H1 (cell line): ENCODE data around the gene TMEM203. TPM values are rescaled to one million over a fixed set of nuclear protein-coding genes. Genes with fewer than 3 reads are reported as not detected.

Experiments
- CTCF ChIA-PET: fragments of 300-600 bp; sonication (Branson Sonifier 250); formaldehyde crosslinking; loops from one replicate; lab custom pipeline; 2021; ENCODE audit not compliant: partially characterized antibody; lab: Charles Lee
- POLR2A ChIA-PET: fragments of 300-600 bp; sonication (Branson Sonifier 250); formaldehyde crosslinking; loops from one replicate; lab custom pipeline; 2021; ENCODE audit warnings: inconsistent platforms; ENCODE audit not compliant: partially characterized antibody; lab: Charles Lee
- DNase-seq, 2 experiments: peaks; one replicate each; pipeline versions ENCODE4 v3.0.0 to v3.0.0-alpha.2; 2010 to 2022; ENCODE audit warnings: low spot score in 2 of 2, low read depth in 1 of 2, mixed read lengths in 1 of 2
- FAIRE-seq: peaks from 2 replicates; lab custom pipeline; 2011; peaks lifted over from hg19 to GRCh38; lab: Jason Lieb, UNC
- H2AFZ ChIP-seq: 2 replicates; pipeline ENCODE4 v1.8.1; 2012; ENCODE audit warnings: low read length, inconsistent platforms
- H2AK5ac ChIP-seq: 2 replicates; pipeline ENCODE4 v1.6.1; 2013; ENCODE audit warnings: low read depth, low read length
- H2BK120ac ChIP-seq: replicated peaks from 2 replicates; pipeline ENCODE3; 2013; ENCODE audit warnings: low read depth, low read length, inconsistent platforms
- H2BK12ac ChIP-seq: 2 replicates; pipeline ENCODE4 v1.6.1; 2013; ENCODE audit warnings: low read depth, low read length
- H2BK15ac ChIP-seq: 2 replicates; pipeline ENCODE4 v1.6.1; 2013; ENCODE audit warnings: low read length
- H2BK20ac ChIP-seq: 2 replicates; pipeline ENCODE4 v1.6.1; 2013; ENCODE audit warnings: low read length
- H2BK5ac ChIP-seq: 2 replicates; pipeline ENCODE4 v1.6.1; 2013; ENCODE audit warnings: low read depth, low read length
- H3K14ac ChIP-seq: 2 replicates; pipeline ENCODE4 v1.6.1; 2013; ENCODE audit warnings: inconsistent platforms; ENCODE audit not compliant: insufficient read length
- H3K18ac ChIP-seq: 2 replicates; pipeline ENCODE4 v1.6.1; 2013; ENCODE audit warnings: low read length; ENCODE audit errors: extremely low read depth
- H3K23ac ChIP-seq: 2 replicates; pipeline ENCODE4 v1.6.1; 2013; ENCODE audit warnings: inconsistent platforms; ENCODE audit not compliant: insufficient read length
- H3K23me2 ChIP-seq: 2 replicates; pipeline ENCODE4 v1.6.1; 2013; ENCODE audit warnings: low read depth, low read length
- H3K27ac ChIP-seq: 2 replicates; pipeline ENCODE4 v1.6.1; 2011; ENCODE audit warnings: low read depth, low read length, inconsistent platforms
- H3K27me3 ChIP-seq, 4 experiments: replicated peaks in 1 of 4; 1 replicate in 1 of 4; 2 replicates in 3 of 4; pipeline versions ENCODE4 v1.6.1 to v1.8.1; 2011 to 2013; ENCODE audit warnings: low read length in 3 of 4, mild to moderate bottlenecking in 3 of 4, inconsistent platforms in 2 of 4, mixed read lengths in 2 of 4, moderate library complexity in 1 of 4; ENCODE audit not compliant: control insufficient read depth in 3 of 4, insufficient read depth in 3 of 4; ENCODE audit errors: extremely low read depth in 1 of 4
- H3K36me3 ChIP-seq, 4 experiments: 2 replicates each; pipeline versions ENCODE4 v1.6.1 to v1.8.1; 2011 to 2013; ENCODE audit warnings: mild to moderate bottlenecking in 4 of 4, low read length in 3 of 4, moderate library complexity in 2 of 4, control low read depth in 1 of 4, inconsistent platforms in 1 of 4; ENCODE audit not compliant: insufficient read depth in 4 of 4, control insufficient read depth in 2 of 4
- H3K4ac ChIP-seq: replicated peaks from 2 replicates; pipeline ENCODE3; 2013; ENCODE audit warnings: low read length, low read depth, mixed read lengths, inconsistent platforms; ENCODE audit not compliant: insufficient read length
- H3K4me1 ChIP-seq, 4 experiments: replicated peaks in 1 of 4; 1 replicate in 1 of 4; 2 replicates in 3 of 4; pipeline versions ENCODE4 v1.6.1 to v1.8.1; 2011 to 2013; ENCODE audit warnings: low read length in 3 of 4, inconsistent platforms in 2 of 4, mixed read lengths in 1 of 4; ENCODE audit not compliant: insufficient read depth in 4 of 4, control insufficient read depth in 3 of 4
- H3K4me2 ChIP-seq, 2 experiments: 2 replicates each; pipeline versions ENCODE4 v1.6.1 to v1.8.1; 2011 to 2013; ENCODE audit warnings: low read depth in 2 of 2, low read length in 2 of 2, control low read depth in 1 of 2, inconsistent platforms in 1 of 2, mild to moderate bottlenecking in 1 of 2; ENCODE audit not compliant: insufficient read depth in 1 of 2
- H3K4me3 ChIP-seq, 4 experiments: fragments of 200-600, 300-600 bp in 1 of 4; sonication (generic), shearing (Covaris generic), sonication (Bioruptor Twin) in 1 of 4; 2 replicates each; pipeline versions ENCODE4 v1.5.1 to v1.8.1; 2011 to 2016; ENCODE audit warnings: low read length in 4 of 4, low read depth in 3 of 4, control low read depth in 2 of 4, inconsistent platforms in 2 of 4, mild to moderate bottlenecking in 2 of 4, mixed read lengths in 1 of 4, moderate library complexity in 1 of 4; ENCODE audit not compliant: insufficient read depth in 2 of 4; ENCODE audit errors: extremely low read depth in 1 of 4
- H3K56ac ChIP-seq: replicated peaks from 2 replicates; pipeline ENCODE3; 2013; ENCODE audit warnings: low read depth, mild to moderate bottlenecking, mixed read lengths, low read length, inconsistent platforms; ENCODE audit not compliant: insufficient read length
- H3K79me1 ChIP-seq: 2 replicates; pipeline ENCODE4 v1.6.1; 2013; ENCODE audit warnings: low read depth, low read length, control low read depth
- H3K79me2 ChIP-seq, 2 experiments: 2 replicates each; pipeline versions ENCODE4 v1.6.1 to v1.8.1; 2012 to 2013; ENCODE audit warnings: low read length in 2 of 2, mild to moderate bottlenecking in 2 of 2, inconsistent platforms in 1 of 2; ENCODE audit not compliant: insufficient read depth in 2 of 2, control insufficient read depth in 1 of 2
- H3K9ac ChIP-seq, 4 experiments: replicated peaks in 1 of 4; 1 replicate in 1 of 4; 2 replicates in 3 of 4; pipeline versions ENCODE4 v1.6.1 to v1.8.1; 2011 to 2013; ENCODE audit warnings: low read depth in 3 of 4, low read length in 3 of 4, control low read depth in 2 of 4, mild to moderate bottlenecking in 2 of 4, moderate library complexity in 2 of 4, inconsistent platforms in 1 of 4; ENCODE audit errors: extremely low read depth in 1 of 4
- H3K9me3 ChIP-seq, 2 experiments: 2 replicates each; pipeline versions ENCODE4 v1.6.1 to v1.8.1; 2012 to 2013; ENCODE audit warnings: mild to moderate bottlenecking in 2 of 2, moderate library complexity in 2 of 2, control low read depth in 1 of 2, inconsistent platforms in 1 of 2, low read depth in 1 of 2, low read length in 1 of 2, mixed read lengths in 1 of 2; ENCODE audit not compliant: insufficient read depth in 2 of 2
- H4K20me1 ChIP-seq, 2 experiments: replicated peaks in 1 of 2; 2 replicates each; pipeline versions ENCODE3 to v1.8.1; 2011 to 2013; ENCODE audit warnings: inconsistent platforms in 2 of 2, low read length in 2 of 2, mild to moderate bottlenecking in 1 of 2; ENCODE audit not compliant: insufficient read depth in 2 of 2, control insufficient read depth in 1 of 2
- H4K5ac ChIP-seq: 2 replicates; pipeline ENCODE4 v1.6.1; 2013; ENCODE audit warnings: low read length, low read depth, mixed read lengths, inconsistent platforms; ENCODE audit not compliant: insufficient read length
- H4K8ac ChIP-seq: 2 replicates; pipeline ENCODE4 v1.8.0; 2013; ENCODE audit warnings: mild to moderate bottlenecking, moderate library complexity, low read length, inconsistent platforms; ENCODE audit not compliant: insufficient read depth; ENCODE audit errors: extremely low read depth
- H4K91ac ChIP-seq: replicated peaks from 2 replicates; pipeline ENCODE3; 2013; ENCODE audit warnings: low read length, mixed read lengths, inconsistent platforms; ENCODE audit not compliant: insufficient read length
- ASH2L ChIP-seq: fragments of 200-600, 300-600 bp; sonication (generic); IDR thresholded peaks from one replicate; pipeline ENCODE4 v1.7.1; 2017; ENCODE audit warnings: low read length
- EZH2 ChIP-seq: fragments of 200-600 bp; sonication (generic); IDR thresholded peaks from 2 replicates; pipeline ENCODE4 v1.7.1; 2012; ENCODE audit warnings: low read depth, mild to moderate bottlenecking, moderate library complexity, low read length, inconsistent platforms; ENCODE audit not compliant: severe bottlenecking
- FOSL1 ChIP-seq: IDR thresholded peaks from 2 replicates; pipeline ENCODE4 v1.6.1; 2011; ENCODE audit warnings: mild to moderate bottlenecking, low read depth, low read length, moderate library complexity; ENCODE audit not compliant: insufficient read depth
- KDM4A ChIP-seq: IDR thresholded peaks from one replicate; pipeline ENCODE4 v1.7.1; 2012; ENCODE audit warnings: low read depth, mild to moderate bottlenecking, moderate library complexity, low read length, inconsistent platforms; ENCODE audit not compliant: severe bottlenecking
- NANOG ChIP-seq: IDR thresholded peaks from 2 replicates; pipeline ENCODE4 v1.6.1; 2011; ENCODE audit warnings: low read length, low read depth, mild to moderate bottlenecking, inconsistent platforms; ENCODE audit not compliant: insufficient read depth, poor library complexity, severe bottlenecking
- POU5F1 ChIP-seq: IDR thresholded peaks from 2 replicates; pipeline ENCODE4 v1.6.1; 2011; ENCODE audit warnings: low read depth, mild to moderate bottlenecking, low read length, moderate library complexity
- SP2 ChIP-seq: IDR thresholded peaks from 2 replicates; pipeline ENCODE4 v1.6.1; 2012; ENCODE audit warnings: mild to moderate bottlenecking, low read length, inconsistent platforms
- SP4 ChIP-seq: IDR thresholded peaks from 2 replicates; pipeline ENCODE4 v1.6.1; 2012; ENCODE audit warnings: low read length, inconsistent platforms
- SRF ChIP-seq: IDR thresholded peaks from 2 replicates; pipeline ENCODE4 v1.6.1; 2011; ENCODE audit warnings: mild to moderate bottlenecking, low read depth, low read length, moderate library complexity
- SUZ12 ChIP-seq: fragments of 200-600 bp; sonication (generic); IDR thresholded peaks from 2 replicates; pipeline ENCODE4 v1.6.1; 2012; ENCODE audit warnings: mild to moderate bottlenecking, inconsistent platforms, low read length, moderate library complexity, mixed read lengths
- TCF12 ChIP-seq: IDR thresholded peaks from 2 replicates; pipeline ENCODE4 v1.6.1; 2011; ENCODE audit warnings: low read depth, mild to moderate bottlenecking, low read length
- WGBS, 2 experiments: shearing (Covaris generic) in 1 of 2; methylation state at CpG; one replicate each; pipeline versions ENCODE4 v1.1.6 to v1.1.7; 2013 to 2015; ENCODE audit warnings: low lambda C conversion rate in 2 of 2, mixed read lengths in 2 of 2, inconsistent platforms in 1 of 2, low coverage in 1 of 2, missing lambda C conversion rate in 1 of 2; ENCODE audit not compliant: insufficient replicate concordance in 2 of 2, insufficient coverage in 1 of 2, insufficient read length in 1 of 2; ENCODE audit errors: extremely low coverage in 1 of 2, missing lambda C conversion rate in 1 of 2; 5-methylcytosine and 5-hydroxymethylcytosine counted together
- polyA plus RNA-seq, 7 experiments: library from polyadenylated mRNA; depleted of rRNA in 3 of 7; stranded (reverse) in 5 of 7; unstranded in 2 of 7; fragments of >200 nt in 5 of 7; fragments of 200-250 nt in 2 of 7; gene quantifications; 1 replicate in 5 of 7; 2 replicates in 1 of 7; 4 replicates in 1 of 7; pipeline versions ENCODE4 v1.2.1 to v1.2.3, GENCODE V29; 2011 to 2013; ENCODE audit warnings: missing spikeins in 2 of 7, mixed read lengths in 2 of 7
- total RNA-seq: library from RNA; stranded (reverse); fragmentation: NEBNext Ultra II Directional; extraction: Animal tissue kit (Norgen Biotek cat#: 25700); gene quantifications from 2 replicates; pipeline ENCODE4 v1.2.1, GENCODE V29; 2021
- TF ChIP-seq, protein P1 (sequence below): IDR thresholded peaks from 2 replicates; pipeline ENCODE4 v1.6.1; 2011; ENCODE audit warnings: low read length, improper control_type of control experiment

TMEM203 gene
- total and polyA plus RNA-seq, 2 of the 8 experiments (the other 6 are each of a cell fraction or from before 2014, with no cell fraction given), result 44.1 to 57.1 TPM

GRCh38 chr9:137169896-137170358, 35.5 kb downstream of the TMEM203 start, which contains the start of gene LRRC26:
Gene LRRC26 (minus strand): TSS chr9:137170051. CDS start chr9:137169943, 108 bp downstream.
- peaks cover 0 to 8% of the 10 kb centered on the region in 2 experiments for H4K20me1 ChIP-seq
- TF ChIP-seq TCF12 (no peak), SP2 (no peak), KDM4A (no peak), ASH2L (no peak), SUZ12 (no peak), EZH2 (no peak), SRF (no peak), SP4 (no peak), FOSL1 (no peak), NANOG (no peak), POU5F1 (no peak)
- TF ChIP-seq, protein P1, sequence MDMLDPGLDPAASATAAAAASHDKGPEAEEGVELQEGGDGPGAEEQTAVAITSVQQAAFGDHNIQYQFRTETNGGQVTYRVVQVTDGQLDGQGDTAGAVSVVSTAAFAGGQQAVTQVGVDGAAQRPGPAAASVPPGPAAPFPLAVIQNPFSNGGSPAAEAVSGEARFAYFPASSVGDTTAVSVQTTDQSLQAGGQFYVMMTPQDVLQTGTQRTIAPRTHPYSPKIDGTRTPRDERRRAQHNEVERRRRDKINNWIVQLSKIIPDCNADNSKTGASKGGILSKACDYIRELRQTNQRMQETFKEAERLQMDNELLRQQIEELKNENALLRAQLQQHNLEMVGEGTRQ, result no peak

More at GRCh38 chr9:137169896-137170358, 35.5 kb downstream of the TMEM203 start, which contains the start of gene LRRC26:
- FAIRE-seq (no peak), DNase-seq (no peak)
- Histone ChIP-seq H3K79me2 (no peaks in the 10 kb centered on the region), H2BK20ac (no peak within 1 kb of the TSS), H3K4me2 (peak within 1 kb of the TSS; percentile 68 to 96), H3K27ac (no peak within 1 kb of the TSS), H3K56ac (no peak within 1 kb of the TSS), H2BK5ac (no peak within 1 kb of the TSS), H4K8ac (peak within 1 kb of the TSS; percentile 51; the same call in 1 of the 2 replicates), H3K4me3 (peak within 1 kb of the TSS; percentile 35 to 65 (median 49)), H2BK12ac (peak within 1 kb of the TSS; percentile 39; the same call in 1 of the 2 replicates), H3K36me3 (no peaks in the 10 kb centered on the region; a peak in 1 of 8 replicates), H3K27me3 (peaks cover 36 to 76% (median 63%) of the 10 kb centered on the region in 4 experiments), H3K4ac (no peak within 1 kb of the TSS), H3K79me1 (no peaks in the 10 kb centered on the region), H4K91ac (peak within 1 kb of the TSS; percentile 74), H2AK5ac (no peak within 1 kb of the TSS), H4K5ac (no peak within 1 kb of the TSS), H3K18ac (peak within 1 kb of the TSS; percentile 78), H2BK15ac (peak within 1 kb of the TSS; percentile 88; the same call in 1 of the 2 replicates), H3K23ac (no peak within 1 kb of the TSS), H2AFZ (peak within 1 kb of the TSS; percentile 73; the same call in 1 of the 2 replicates), H3K14ac (no peak within 1 kb of the TSS), H3K9ac (peak within 1 kb of the TSS in 1 of 4 experiments; percentile 50; a peak in 1 of 7 replicates), H3K23me2 (peaks cover 15% of the 10 kb centered on the region; the same call in 1 of the 2 replicates), H3K9me3 (no peaks in the 10 kb centered on the region), H2BK120ac (no peak within 1 kb of the TSS), H3K4me1 (peaks cover 0 to 17% (median 11%) of the 10 kb centered on the region in 4 experiments; a peak in 6 of 7 replicates)
- POLR2A ChIA-PET, result interaction anchor here (1.4 to 3.0 kb wide), 5 partner anchors 13 to 70 kb away, joined by 4 to 14 read pairs (median 7); partner anchors contain the start of gene TUBB4B
- WGBS, 2 experiments, result 30% methylated on average over 33 of the region's 41 CpGs; no CpG with 5 or more reads in 1 of the 2 experiments
- CTCF ChIA-PET, result interaction anchor here (0.8 to 4.3 kb wide), 10 partner anchors 12 to 67 kb away, joined by 3 to 29 read pairs (median 4); partner anchors contain the start of genes ANAPC2, RNF224 and SSNA1
